OCI-LY1 (cell line): ENCODE data around the gene SPACA5.

Experiments used
- H2AFZ ChIP-seq: fragments of 200-600 bp; sonication (generic), shearing (Covaris generic); 2 replicates; pipeline ENCODE4 v1.6.0; 2014; ENCODE audit warnings: antibody characterized with exemption, mild to moderate bottlenecking, low read length
- H3F3A ChIP-seq: fragments of 200-600 bp; sonication (generic), shearing (Covaris generic); 2 replicates; pipeline ENCODE4 v1.6.0; 2014; ENCODE audit warnings: mild to moderate bottlenecking, antibody characterized with exemption, low read length, moderate library complexity; ENCODE audit not compliant: insufficient read depth
- H3K27ac ChIP-seq: fragments of 200-600 bp; sonication (generic); 2 replicates; pipeline ENCODE4 v1.5.1; 2014; ENCODE audit warnings: low read length, mixed run types, mild to moderate bottlenecking, low read depth; ENCODE audit not compliant: poor library complexity, severe bottlenecking
- H3K27me3 ChIP-seq: fragments of 200-600 bp; sonication (generic); 2 replicates; pipeline ENCODE4 v1.6.0; 2014; ENCODE audit warnings: antibody characterized with exemption, mild to moderate bottlenecking, low read length, moderate library complexity; ENCODE audit not compliant: insufficient read depth
- H3K36me3 ChIP-seq: fragments of 200-600 bp; sonication (generic); 2 replicates; pipeline ENCODE4 v1.6.1; 2014; ENCODE audit warnings: mild to moderate bottlenecking, antibody characterized with exemption, low read length, moderate library complexity, mixed read lengths; ENCODE audit not compliant: insufficient read depth
- H3K4me1 ChIP-seq: fragments of 200-600 bp; sonication (generic); 2 replicates; pipeline ENCODE4 v1.5.1; 2014; ENCODE audit warnings: mild to moderate bottlenecking, low read length, moderate library complexity; ENCODE audit not compliant: insufficient read depth, severe bottlenecking
- H3K4me2 ChIP-seq: fragments of 200-600 bp; sonication (generic), shearing (Covaris generic); 2 replicates; pipeline ENCODE4 v1.6.1; 2014; ENCODE audit warnings: low read length
- H3K4me3 ChIP-seq: fragments of 200-600 bp; sonication (generic); 2 replicates; pipeline ENCODE4 v1.5.1; 2014; ENCODE audit warnings: low read length, low read depth, mild to moderate bottlenecking, mixed read lengths; ENCODE audit not compliant: poor library complexity, severe bottlenecking
- H3K79me2 ChIP-seq: fragments of 200-600 bp; shearing (Covaris generic); 2 replicates; pipeline ENCODE4 v1.6.1; 2016; ENCODE audit warnings: mixed run types, low read length, mixed read lengths; ENCODE audit not compliant: insufficient read depth
- H3K9ac ChIP-seq: fragments of 200-600 bp; sonication (generic), shearing (Covaris generic); 2 replicates; pipeline ENCODE4 v1.6.1; 2014; ENCODE audit warnings: mild to moderate bottlenecking, low read length, mixed read lengths
- H3K9me2 ChIP-seq: fragments of 200-600 bp; sonication (generic), shearing (Covaris generic); 2 replicates; pipeline ENCODE4 v1.6.1; 2014; ENCODE audit warnings: low read depth, mild to moderate bottlenecking, low read length, mixed read lengths
- H3K9me3 ChIP-seq: fragments of 200-600 bp; shearing (Covaris generic); 2 replicates; pipeline ENCODE4 v1.6.1; 2014; ENCODE audit warnings: low read length, mixed read lengths
- H4K20me1 ChIP-seq: fragments of 200-600 bp; sonication (generic), shearing (Covaris generic); 2 replicates; pipeline ENCODE4 v1.6.0; 2016; ENCODE audit warnings: mild to moderate bottlenecking, low read length; ENCODE audit not compliant: insufficient read depth
- EZH2 ChIP-seq: fragments of 200-600 bp; sonication (generic), shearing (Covaris generic); IDR thresholded peaks from 2 replicates; pipeline ENCODE4 v1.8.0; 2017; ENCODE audit warnings: borderline replicate concordance, mixed run types, mild to moderate bottlenecking, antibody characterized with exemption, low read length, moderate library complexity, mixed read lengths
- TF ChIP-seq, protein P1 (sequence below): fragments of 200-600 bp; sonication (generic), shearing (Covaris generic); IDR thresholded peaks from 2 replicates; pipeline ENCODE4 v1.5.1; 2017; ENCODE audit warnings: mild to moderate bottlenecking, antibody characterized with exemption, low read length, moderate library complexity, mixed read lengths

SPACA5 gene

DNA sequence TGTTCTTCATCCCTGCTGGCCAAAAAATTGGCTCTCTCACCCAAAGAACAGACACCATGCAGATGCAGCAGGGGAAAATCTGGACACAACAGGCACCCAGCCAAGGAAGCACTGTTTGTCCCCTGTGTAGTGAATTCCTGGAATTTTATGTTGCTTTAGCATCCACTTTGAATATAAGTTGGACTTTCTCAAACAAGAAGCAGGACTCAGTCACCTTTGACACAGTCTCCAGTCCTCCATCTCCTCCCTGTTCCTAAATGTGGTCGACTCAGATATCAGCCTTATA, 14.8 kb upstream of the SPACA5 start:
- Histone ChIP-seq H3K27ac (no peak overlapping the region), H2AFZ (no peak overlapping the region), H3K36me3 (peaks cover 88% of the 10 kb centered on the region), H3K9me2 (no peaks in the 10 kb centered on the region), H4K20me1 (no peaks in the 10 kb centered on the region), H3K9me3 (no peaks in the 10 kb centered on the region), H3F3A (no peaks in the 10 kb centered on the region), H3K9ac (no peak overlapping the region), H3K79me2 (no peaks in the 10 kb centered on the region), H3K4me2 (no peak overlapping the region), H3K4me3 (no peak overlapping the region), H3K27me3 (no peaks in the 10 kb centered on the region), H3K4me1 (no peaks in the 10 kb centered on the region)
- TF ChIP-seq, protein P1, sequence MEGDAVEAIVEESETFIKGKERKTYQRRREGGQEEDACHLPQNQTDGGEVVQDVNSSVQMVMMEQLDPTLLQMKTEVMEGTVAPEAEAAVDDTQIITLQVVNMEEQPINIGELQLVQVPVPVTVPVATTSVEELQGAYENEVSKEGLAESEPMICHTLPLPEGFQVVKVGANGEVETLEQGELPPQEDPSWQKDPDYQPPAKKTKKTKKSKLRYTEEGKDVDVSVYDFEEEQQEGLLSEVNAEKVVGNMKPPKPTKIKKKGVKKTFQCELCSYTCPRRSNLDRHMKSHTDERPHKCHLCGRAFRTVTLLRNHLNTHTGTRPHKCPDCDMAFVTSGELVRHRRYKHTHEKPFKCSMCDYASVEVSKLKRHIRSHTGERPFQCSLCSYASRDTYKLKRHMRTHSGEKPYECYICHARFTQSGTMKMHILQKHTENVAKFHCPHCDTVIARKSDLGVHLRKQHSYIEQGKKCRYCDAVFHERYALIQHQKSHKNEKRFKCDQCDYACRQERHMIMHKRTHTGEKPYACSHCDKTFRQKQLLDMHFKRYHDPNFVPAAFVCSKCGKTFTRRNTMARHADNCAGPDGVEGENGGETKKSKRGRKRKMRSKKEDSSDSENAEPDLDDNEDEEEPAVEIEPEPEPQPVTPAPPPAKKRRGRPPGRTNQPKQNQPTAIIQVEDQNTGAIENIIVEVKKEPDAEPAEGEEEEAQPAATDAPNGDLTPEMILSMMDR, result no peak
- no peak for TF ChIP-seq EZH2

DNA sequence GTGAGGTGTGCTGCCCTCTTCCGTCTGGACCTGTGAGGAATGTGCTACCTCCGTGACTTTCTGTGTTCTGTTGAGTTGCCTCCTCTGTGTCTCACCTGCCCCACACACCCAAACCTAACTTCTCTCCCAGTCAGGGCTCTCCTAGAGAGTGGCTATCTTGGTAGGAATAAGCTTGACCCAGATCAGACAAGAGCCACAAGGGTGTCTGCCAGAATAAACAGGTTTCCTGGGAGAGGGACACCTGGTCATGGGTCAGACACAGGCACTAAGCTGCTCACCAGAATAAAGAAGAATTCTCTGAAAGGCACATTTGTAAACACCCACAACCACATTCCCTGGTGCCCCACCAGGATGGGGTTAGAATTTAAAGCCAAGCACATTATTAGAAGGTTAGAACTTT, 14.1 kb upstream of the SPACA5 start:
- H3K36me3 ChIP-seq, result peaks cover 85% of the 10 kb centered on the region
- no peaks in the 10 kb centered on the region for H3F3A ChIP-seq
- no peak overlapping the region for H3K27ac ChIP-seq
- H3K4me3 ChIP-seq, result no peak overlapping the region
- H3K9me3 ChIP-seq, result no peaks in the 10 kb centered on the region
- H3K9me2 ChIP-seq, result no peaks in the 10 kb centered on the region
- H2AFZ ChIP-seq, result no peak overlapping the region
- TF ChIP-seq, protein P1, result no peak
- TF ChIP-seq EZH2, result no peak
- H3K79me2 ChIP-seq, result no peaks in the 10 kb centered on the region
- H3K4me2 ChIP-seq, result no peak overlapping the region
- no peaks in the 10 kb centered on the region for H4K20me1 ChIP-seq
- H3K27me3 ChIP-seq, result no peaks in the 10 kb centered on the region
- no peak overlapping the region for H3K9ac ChIP-seq
- no peaks in the 10 kb centered on the region for H3K4me1 ChIP-seq

DNA sequence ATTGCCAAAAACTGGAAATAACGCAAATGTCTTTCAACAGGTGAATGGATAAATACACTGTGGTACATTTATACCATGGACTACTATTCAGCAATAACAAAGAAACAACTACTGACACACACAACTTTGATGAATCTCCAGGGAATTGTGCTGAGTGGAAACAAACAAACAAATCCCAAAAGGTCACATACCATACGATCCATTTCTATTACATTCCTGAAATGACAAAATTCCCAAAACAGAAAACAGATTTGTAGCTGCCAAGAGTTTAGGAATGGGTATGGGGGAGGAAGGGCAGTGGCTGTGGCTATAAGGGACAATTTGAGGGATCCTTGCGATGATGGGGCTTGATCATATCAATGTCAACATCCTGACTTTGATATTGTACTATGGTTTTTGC, 5.5 kb upstream of the SPACA5 start:
- Histone ChIP-seq H3F3A (no peaks in the 10 kb centered on the region), H4K20me1 (no peaks in the 10 kb centered on the region), H3K4me2 (no peak overlapping the region), H3K79me2 (0 out of 2 replicates have a peak, but pooled peaks cover 7% of the 10 kb centered on the region), H3K9ac (no peak overlapping the region), H3K9me3 (no peaks in the 10 kb centered on the region), H3K4me3 (no peak overlapping the region), H3K27ac (no peak overlapping the region), H2AFZ (no peak overlapping the region), H3K4me1 (peaks cover 12% of the 10 kb centered on the region), H3K9me2 (no peaks in the 10 kb centered on the region), H3K27me3 (no peaks in the 10 kb centered on the region), H3K36me3 (peaks cover 48% of the 10 kb centered on the region)
- no peak for TF ChIP-seq EZH2
- TF ChIP-seq, protein P1, result no peak
